GM12865 (cell line): ENCODE data around the gene OXNAD1.
A peak's percentile ranks its signal among the peaks of the same experiment; 100 is the strongest.

ENCODE experiments used
- DNase-seq: peaks from one replicate; pipeline ENCODE4 v3.0.0; 2010; ENCODE audit warnings: low read depth
- H3K4me3 ChIP-seq: 2 replicates; pipeline ENCODE4 v1.5.1; 2011; ENCODE audit warnings: mild to moderate bottlenecking, low read depth, low read length, control low read depth
- TF ChIP-seq, protein P1 (sequence below): IDR thresholded peaks from 2 replicates; pipeline ENCODE4 v1.5.1; 2011; ENCODE audit warnings: low read length, control low read depth, low read depth, inconsistent platforms; ENCODE audit not compliant: insufficient read depth; ENCODE audit errors: missing control alignments

Gene OXNAD1

GRCh38 chr3:16286161-16286560, 21.1 kb downstream of the OXNAD1 start:
- peak; percentile 69 for DNase-seq
- TF ChIP-seq, protein P1, sequence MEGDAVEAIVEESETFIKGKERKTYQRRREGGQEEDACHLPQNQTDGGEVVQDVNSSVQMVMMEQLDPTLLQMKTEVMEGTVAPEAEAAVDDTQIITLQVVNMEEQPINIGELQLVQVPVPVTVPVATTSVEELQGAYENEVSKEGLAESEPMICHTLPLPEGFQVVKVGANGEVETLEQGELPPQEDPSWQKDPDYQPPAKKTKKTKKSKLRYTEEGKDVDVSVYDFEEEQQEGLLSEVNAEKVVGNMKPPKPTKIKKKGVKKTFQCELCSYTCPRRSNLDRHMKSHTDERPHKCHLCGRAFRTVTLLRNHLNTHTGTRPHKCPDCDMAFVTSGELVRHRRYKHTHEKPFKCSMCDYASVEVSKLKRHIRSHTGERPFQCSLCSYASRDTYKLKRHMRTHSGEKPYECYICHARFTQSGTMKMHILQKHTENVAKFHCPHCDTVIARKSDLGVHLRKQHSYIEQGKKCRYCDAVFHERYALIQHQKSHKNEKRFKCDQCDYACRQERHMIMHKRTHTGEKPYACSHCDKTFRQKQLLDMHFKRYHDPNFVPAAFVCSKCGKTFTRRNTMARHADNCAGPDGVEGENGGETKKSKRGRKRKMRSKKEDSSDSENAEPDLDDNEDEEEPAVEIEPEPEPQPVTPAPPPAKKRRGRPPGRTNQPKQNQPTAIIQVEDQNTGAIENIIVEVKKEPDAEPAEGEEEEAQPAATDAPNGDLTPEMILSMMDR = no peak
- no peak overlapping the region for H3K4me3 ChIP-seq

DNA sequence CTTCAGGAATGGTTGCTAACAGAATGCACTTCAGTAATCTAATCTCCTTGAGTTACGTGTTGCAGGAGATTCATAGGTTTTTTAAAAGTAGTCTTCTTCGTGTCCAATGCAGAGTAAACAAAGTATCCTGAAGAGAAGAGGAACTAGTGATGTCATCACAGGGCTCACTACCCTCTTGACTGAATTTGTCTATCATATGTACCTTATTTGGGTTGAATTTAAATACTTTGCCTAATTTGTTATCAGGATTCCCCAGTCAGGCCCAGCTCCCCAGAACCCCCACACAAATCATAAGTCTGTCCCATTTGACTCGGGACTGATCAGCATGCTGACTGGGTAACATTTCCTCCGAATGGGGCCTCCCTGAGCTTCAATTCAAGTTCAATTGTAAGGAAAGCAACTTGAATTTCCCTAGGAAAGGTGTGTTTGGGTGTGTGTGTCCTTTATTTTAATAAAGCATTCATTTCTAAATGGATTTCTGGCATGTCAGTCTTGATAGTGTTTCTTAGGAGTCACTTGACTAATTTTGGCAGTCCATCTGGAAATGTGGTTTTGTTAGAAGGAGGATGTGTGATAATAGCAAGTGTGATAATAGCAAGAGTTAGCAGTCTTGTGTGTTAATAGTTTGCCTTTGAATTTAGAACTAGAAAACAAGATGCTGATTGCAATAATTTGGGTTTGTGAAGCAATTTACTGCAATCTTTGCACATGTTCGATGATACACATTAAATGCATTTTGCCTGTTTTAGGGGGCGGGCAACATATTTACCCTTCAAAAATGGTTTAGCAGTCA, 21.9 kb downstream of the OXNAD1 start:
- TF ChIP-seq, protein P1 = no peak
- H3K4me3 ChIP-seq = no peak overlapping the region
- no peak for DNase-seq

DNA sequence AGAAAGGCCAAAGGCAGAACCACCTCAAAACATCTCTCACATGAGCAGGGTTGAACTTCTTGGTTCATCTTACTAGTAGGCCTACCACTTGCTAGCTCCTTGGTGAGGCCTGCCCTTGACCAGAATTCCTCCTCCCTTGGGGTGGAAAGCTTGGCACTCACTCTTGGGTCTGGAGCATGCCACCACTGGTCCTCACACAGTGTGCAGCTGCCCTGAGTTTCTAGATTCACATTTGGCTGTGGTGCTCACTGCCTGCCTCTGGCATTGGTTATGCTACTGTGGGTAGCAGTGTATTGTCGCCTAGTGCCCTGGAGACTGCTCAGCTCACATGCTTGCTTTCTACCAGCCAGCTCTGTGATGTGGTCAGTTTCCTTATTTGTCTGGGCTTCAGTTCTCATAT, 23.7 kb downstream of the OXNAD1 start:
- no peak overlapping the region for H3K4me3 ChIP-seq
- TF ChIP-seq, protein P1 = no peak
- DNase-seq = no peak

DNA sequence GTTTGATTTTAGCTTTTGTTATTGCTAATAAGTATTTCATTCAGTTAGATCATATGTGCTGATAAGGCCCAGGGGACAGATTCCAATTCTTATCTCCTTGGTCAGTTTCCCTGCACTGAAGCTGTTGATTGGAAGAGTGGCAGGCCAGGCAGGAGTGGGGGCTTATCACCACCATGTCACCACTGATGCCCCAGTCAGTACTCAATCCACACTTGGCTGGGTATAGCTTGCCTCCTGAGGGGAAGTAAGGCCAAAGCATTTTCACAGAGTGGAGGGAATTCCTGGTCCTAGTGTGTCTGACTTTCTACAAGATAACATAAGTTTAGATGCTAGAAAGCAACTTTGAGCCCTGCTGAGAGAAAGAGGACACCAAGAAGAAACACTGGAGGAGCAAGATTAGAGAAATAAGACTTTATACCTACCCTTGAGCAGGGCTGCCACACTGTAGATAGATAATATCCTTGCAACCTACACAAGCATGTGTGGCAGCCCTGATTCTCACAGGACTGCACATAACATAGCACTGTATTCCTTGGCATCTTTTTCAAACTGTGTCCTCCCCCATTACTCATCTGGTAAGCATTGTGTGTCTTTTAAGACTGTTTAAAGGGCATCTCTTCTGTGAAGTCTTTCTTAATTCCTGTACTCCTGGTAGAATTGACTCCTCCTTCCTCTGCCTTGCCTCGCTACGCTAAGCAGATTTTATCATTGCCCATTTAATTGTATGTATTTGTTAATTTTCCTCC, 24.3 kb downstream of the OXNAD1 start:
- H3K4me3 ChIP-seq = no peak overlapping the region
- no peak for DNase-seq
- TF ChIP-seq, protein P1 = no peak

DNA sequence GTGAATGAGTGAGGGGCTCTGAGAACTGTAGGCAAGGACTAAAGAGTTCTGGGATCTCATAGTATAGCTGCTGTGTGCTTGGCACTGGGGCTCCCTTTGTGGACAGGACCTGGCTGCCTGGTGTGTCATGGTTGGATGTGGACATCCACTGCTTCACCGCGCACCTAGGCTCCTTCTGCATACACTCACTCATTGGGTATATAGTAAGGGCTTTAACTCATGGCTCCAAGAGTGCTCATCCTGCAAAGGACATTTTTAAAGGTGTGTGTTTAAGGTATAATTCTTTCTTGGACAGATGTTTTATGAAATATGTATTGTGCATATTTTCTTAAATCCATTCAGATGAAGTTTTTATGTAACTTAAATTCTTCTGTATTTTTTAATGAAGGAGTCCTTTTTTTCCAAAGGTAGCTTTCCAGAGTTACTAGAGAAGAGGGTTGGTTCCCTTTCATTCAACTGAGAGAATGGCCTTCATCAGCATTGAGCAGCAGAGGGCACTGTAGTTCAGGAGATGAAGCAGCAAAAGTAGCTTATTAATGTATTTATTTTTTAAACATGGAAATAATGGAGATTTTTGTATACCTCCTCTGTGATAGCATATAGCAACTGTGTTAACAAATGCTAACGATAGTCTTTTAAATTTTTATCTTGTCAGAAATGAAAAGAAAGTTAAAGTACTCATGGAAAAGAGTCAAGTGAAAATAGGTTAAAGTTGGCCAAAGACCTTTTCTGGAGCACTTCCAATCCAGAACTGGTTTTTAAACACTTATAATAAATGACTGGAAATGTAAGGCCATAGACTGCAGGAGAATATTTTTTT, 25.2 kb downstream of the OXNAD1 start:
- TF ChIP-seq, protein P1 = peak; percentile 67
- H3K4me3 ChIP-seq = no peak overlapping the region
- DNase-seq = peak; percentile 56

GRCh38 chr3:16290827-16291196, 25.8 kb downstream of the OXNAD1 start:
- TF ChIP-seq, protein P1 = no peak
- peak; percentile 26 for DNase-seq
- H3K4me3 ChIP-seq = no peak overlapping the region
